Muscle layer of duodenum (tissue), 2 donors: Measurements from ENCODE around the gene ATP2A2.

Source experiments
- H3K27ac ChIP-seq: one replicate; pipeline ENCODE4 v1.7.0; 2013; ENCODE audit warnings: mild to moderate bottlenecking, low read length
- H3K27me3 ChIP-seq: one replicate; pipeline ENCODE4 v1.7.0; 2013; ENCODE audit warnings: low read depth, mild to moderate bottlenecking, control low read depth, low read length
- H3K36me3 ChIP-seq, 2 donors: one replicate each; pipeline ENCODE4 v1.7.0; 2013; ENCODE audit warnings: low read length in 2 of 2, control low read depth in 1 of 2, mild to moderate bottlenecking in 1 of 2; ENCODE audit not compliant: insufficient read depth in 2 of 2, control insufficient read depth in 1 of 2
- H3K4me1 ChIP-seq, 2 donors: one replicate each; pipeline ENCODE4 v1.7.0; 2013; ENCODE audit warnings: low read length in 2 of 2, mild to moderate bottlenecking in 2 of 2, control low read depth in 1 of 2, moderate library complexity in 1 of 2; ENCODE audit not compliant: insufficient read depth in 2 of 2, control insufficient read depth in 1 of 2
- H3K4me3 ChIP-seq, 2 donors: one replicate each; pipeline ENCODE4 v1.7.0; 2013; ENCODE audit warnings: low read length in 2 of 2, low read depth in 1 of 2, mild to moderate bottlenecking in 1 of 2
- H3K9me3 ChIP-seq, 2 donors: one replicate each; pipeline ENCODE4 v1.7.0; 2013; ENCODE audit warnings: low read length in 2 of 2, control low read depth in 1 of 2, mild to moderate bottlenecking in 1 of 2; ENCODE audit not compliant: control insufficient read depth in 1 of 2
- donor health status: healthy.

The ATP2A2 gene

GRCh38 chr12:110344657-110345056, 63.6 kb downstream of the ATP2A2 start:
- Histone ChIP-seq H3K27me3 (no peaks in the 10 kb centered on the region), H3K36me3 (peaks cover 89 to 96% of the 10 kb centered on the region in 2 donors), H3K4me1 (no peaks in the 10 kb centered on the region), H3K9me3 (no peaks in the 10 kb centered on the region), H3K4me3 (no peak overlapping the region), H3K27ac (no peak overlapping the region)

- H3K27ac ChIP-seq: no peak overlapping the region
These were observed 64.2 kb downstream of the ATP2A2 start for GRCh38 chr12:110345176-110345661.

GRCh38 chr12:110345963-110346362, 64.9 kb downstream of the ATP2A2 start:
- Histone ChIP-seq H3K27ac (no peak overlapping the region), H3K9me3 (no peaks in the 10 kb centered on the region), H3K27me3 (no peaks in the 10 kb centered on the region), H3K4me3 (no peak overlapping the region), H3K36me3 (peaks cover 87 to 96% of the 10 kb centered on the region in 2 donors), H3K4me1 (no peaks in the 10 kb centered on the region)

More at GRCh38 chr12:110345176-110345661, 64.2 kb downstream of the ATP2A2 start:
- no peaks in the 10 kb centered on the region for H3K4me1 ChIP-seq
- no peaks in the 10 kb centered on the region for H3K9me3 ChIP-seq
- H3K36me3 ChIP-seq: peaks cover 91 to 95% of the 10 kb centered on the region in 2 donors
- H3K27me3 ChIP-seq: no peaks in the 10 kb centered on the region
- no peak overlapping the region for H3K4me3 ChIP-seq

- Histone ChIP-seq H3K36me3 (peaks cover 73 to 84% of the 10 kb centered on the region in 2 donors), H3K9me3 (no peaks in the 10 kb centered on the region), H3K27ac (no peak overlapping the region), H3K4me3 (no peak overlapping the region), H3K27me3 (no peaks in the 10 kb centered on the region), H3K4me1 (no peaks in the 10 kb centered on the region)
These were observed 66.7 kb downstream of the ATP2A2 start for GRCh38 chr12:110347767-110348166.

- H3K36me3 ChIP-seq: peaks cover 66 to 76% of the 10 kb centered on the region in 2 donors
- H3K4me3 ChIP-seq: no peak overlapping the region
- H3K4me1 ChIP-seq: no peaks in the 10 kb centered on the region
- no peaks in the 10 kb centered on the region for H3K9me3 ChIP-seq
- no peak overlapping the region for H3K27ac ChIP-seq
- no peaks in the 10 kb centered on the region for H3K27me3 ChIP-seq
These were observed 67.5 kb downstream of the ATP2A2 start for GRCh38 chr12:110348431-110349059.

- no peaks in the 10 kb centered on the region for H3K9me3 ChIP-seq
- H3K27ac ChIP-seq: no peak overlapping the region
- H3K4me3 ChIP-seq: no peak overlapping the region
- peaks cover 61 to 71% of the 10 kb centered on the region in 2 donors for H3K36me3 ChIP-seq
- no peaks in the 10 kb centered on the region for H3K27me3 ChIP-seq
- H3K4me1 ChIP-seq: no peaks in the 10 kb centered on the region
These were observed 68.0 kb downstream of the ATP2A2 start for GRCh38 chr12:110349096-110349495.

- H3K36me3 ChIP-seq: peaks cover 55 to 65% of the 10 kb centered on the region in 2 donors
- H3K4me3 ChIP-seq: no peak overlapping the region
- H3K27me3 ChIP-seq: no peaks in the 10 kb centered on the region
- H3K27ac ChIP-seq: no peak overlapping the region
- H3K4me1 ChIP-seq: no peaks in the 10 kb centered on the region
- no peaks in the 10 kb centered on the region for H3K9me3 ChIP-seq
These were observed 68.6 kb downstream of the ATP2A2 start for GRCh38 chr12:110349514-110350151.

- Histone ChIP-seq H3K4me1 (no peaks in the 10 kb centered on the region), H3K36me3 (peaks cover 40 to 50% of the 10 kb centered on the region in 2 donors), H3K27me3 (no peaks in the 10 kb centered on the region), H3K27ac (no peak overlapping the region), H3K9me3 (no peaks in the 10 kb centered on the region), H3K4me3 (no peak overlapping the region)
These were observed 70.1 kb downstream of the ATP2A2 start for GRCh38 chr12:110351119-110351518.

- Histone ChIP-seq H3K27ac (no peak overlapping the region), H3K4me3 (no peak overlapping the region), H3K9me3 (no peaks in the 10 kb centered on the region), H3K27me3 (no peaks in the 10 kb centered on the region), H3K36me3 (peaks cover 32 to 38% of the 10 kb centered on the region in 2 donors), H3K4me1 (no peaks in the 10 kb centered on the region)
These were observed 71.4 kb downstream of the ATP2A2 start for GRCh38 chr12:110352401-110352800.

GRCh38 chr12:110353211-110353965, 72.3 kb downstream of the ATP2A2 start:
- H3K9me3 ChIP-seq: no peaks in the 10 kb centered on the region

GRCh38 chr12:110354172-110354780, 73.2 kb downstream of the ATP2A2 start:
- Histone ChIP-seq H3K36me3 (peaks cover 14 to 19% of the 10 kb centered on the region in 2 donors), H3K27ac (no peak overlapping the region), H3K4me1 (no peaks in the 10 kb centered on the region)

More at GRCh38 chr12:110353211-110353965, 72.3 kb downstream of the ATP2A2 start:
- H3K4me1 ChIP-seq: no peaks in the 10 kb centered on the region
- peaks cover 22 to 28% of the 10 kb centered on the region in 2 donors for H3K36me3 ChIP-seq
- no peaks in the 10 kb centered on the region for H3K27me3 ChIP-seq
- no peak overlapping the region for H3K27ac ChIP-seq
- H3K4me3 ChIP-seq: no peak overlapping the region

More at GRCh38 chr12:110354172-110354780, 73.2 kb downstream of the ATP2A2 start:
- H3K9me3 ChIP-seq: no peaks in the 10 kb centered on the region
- no peak overlapping the region for H3K4me3 ChIP-seq
- H3K27me3 ChIP-seq: no peaks in the 10 kb centered on the region
